Gastrocnemius medialis (tissue), 4 donors: ENCODE data around the gene ZNF366.

ENCODE experiments used
- POLR2A ChIP-seq, 2 donors: fragments of 450-650 bp; IDR thresholded peaks; one replicate each; pipeline ENCODE4 v1.6.1; 2017; ENCODE audit warnings: antibody characterized with exemption in 2 of 2, mild to moderate bottlenecking in 2 of 2, moderate library complexity in 2 of 2
- TF ChIP-seq, protein P1 (sequence below), 5 experiments: fragments of 450-650 bp in 3 of 5; fragments of 200-600 bp in 2 of 5; sonication (generic) in 2 of 5; IDR thresholded peaks in 4 of 5; conservative IDR thresholded peaks in 1 of 5; 1 replicate in 4 of 5; 2 replicates in 1 of 5; pipeline ENCODE4 v1.5.1; 2016 to 2019; ENCODE audit warnings: antibody characterized with exemption in 5 of 5, mild to moderate bottlenecking in 3 of 5, moderate library complexity in 3 of 5

DNA sequence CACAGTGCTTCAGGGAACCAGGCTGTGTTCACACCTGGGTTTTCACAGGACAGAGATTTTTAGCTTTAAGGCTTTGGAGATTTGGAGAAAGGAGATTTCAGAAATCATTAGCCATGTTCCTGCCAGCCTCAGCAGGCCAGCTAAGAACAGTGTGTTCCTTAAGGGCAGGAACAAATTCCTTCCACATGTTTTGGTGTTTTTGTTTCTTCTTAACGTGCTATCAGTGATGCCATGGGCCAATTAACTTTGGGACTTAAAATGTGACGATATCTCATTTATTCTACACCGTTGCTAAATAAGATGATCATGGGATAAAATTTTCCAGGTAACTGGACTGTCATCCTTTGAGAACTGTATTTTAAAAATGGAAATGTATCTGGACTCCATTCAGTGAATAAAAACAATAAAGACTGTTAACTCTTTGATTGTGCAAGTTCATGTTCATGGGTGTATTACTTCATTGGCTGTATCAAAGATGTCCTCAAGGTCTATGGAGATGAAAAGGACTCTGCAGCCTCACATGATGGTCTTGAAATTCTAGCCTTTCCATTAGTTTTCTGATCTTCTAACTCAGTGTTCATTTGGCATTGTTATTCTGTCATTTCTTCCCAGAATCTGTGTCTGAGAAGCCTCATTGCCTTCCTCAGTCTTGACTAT is 72.3 kb downstream of the ZNF366 start:
- TF ChIP-seq POLR2A (IDR thresholded peaks at IDR 0.05): no peak
- TF ChIP-seq, protein P1, sequence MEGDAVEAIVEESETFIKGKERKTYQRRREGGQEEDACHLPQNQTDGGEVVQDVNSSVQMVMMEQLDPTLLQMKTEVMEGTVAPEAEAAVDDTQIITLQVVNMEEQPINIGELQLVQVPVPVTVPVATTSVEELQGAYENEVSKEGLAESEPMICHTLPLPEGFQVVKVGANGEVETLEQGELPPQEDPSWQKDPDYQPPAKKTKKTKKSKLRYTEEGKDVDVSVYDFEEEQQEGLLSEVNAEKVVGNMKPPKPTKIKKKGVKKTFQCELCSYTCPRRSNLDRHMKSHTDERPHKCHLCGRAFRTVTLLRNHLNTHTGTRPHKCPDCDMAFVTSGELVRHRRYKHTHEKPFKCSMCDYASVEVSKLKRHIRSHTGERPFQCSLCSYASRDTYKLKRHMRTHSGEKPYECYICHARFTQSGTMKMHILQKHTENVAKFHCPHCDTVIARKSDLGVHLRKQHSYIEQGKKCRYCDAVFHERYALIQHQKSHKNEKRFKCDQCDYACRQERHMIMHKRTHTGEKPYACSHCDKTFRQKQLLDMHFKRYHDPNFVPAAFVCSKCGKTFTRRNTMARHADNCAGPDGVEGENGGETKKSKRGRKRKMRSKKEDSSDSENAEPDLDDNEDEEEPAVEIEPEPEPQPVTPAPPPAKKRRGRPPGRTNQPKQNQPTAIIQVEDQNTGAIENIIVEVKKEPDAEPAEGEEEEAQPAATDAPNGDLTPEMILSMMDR (IDR thresholded peaks at IDR 0.05 in 4 of 5, conservative IDR thresholded peaks at IDR 0.05 in 1 of 5): peak in 1 of 5 experiments; percentile 9
